Fibroblast of mammary gland (primary cell): Measurements from ENCODE around the gene IFNLR1.

Experiments
- DNase-seq: peaks from one replicate; pipeline ENCODE4 v3.0.0-alpha.2; 2010; ENCODE audit warnings: low read depth
- H3K4me3 ChIP-seq: 2 replicates; pipeline ENCODE4 v1.5.1; 2011; ENCODE audit warnings: low read depth, mild to moderate bottlenecking, low read length, moderate library complexity; ENCODE audit not compliant: control insufficient read depth
- TF ChIP-seq, protein P1 (sequence below): conservative IDR thresholded peaks from 2 replicates; pipeline ENCODE4 v1.5.1; 2011; ENCODE audit warnings: low read depth, low read length, inconsistent platforms; ENCODE audit not compliant: control insufficient read depth, insufficient read depth

The IFNLR1 gene

DNA sequence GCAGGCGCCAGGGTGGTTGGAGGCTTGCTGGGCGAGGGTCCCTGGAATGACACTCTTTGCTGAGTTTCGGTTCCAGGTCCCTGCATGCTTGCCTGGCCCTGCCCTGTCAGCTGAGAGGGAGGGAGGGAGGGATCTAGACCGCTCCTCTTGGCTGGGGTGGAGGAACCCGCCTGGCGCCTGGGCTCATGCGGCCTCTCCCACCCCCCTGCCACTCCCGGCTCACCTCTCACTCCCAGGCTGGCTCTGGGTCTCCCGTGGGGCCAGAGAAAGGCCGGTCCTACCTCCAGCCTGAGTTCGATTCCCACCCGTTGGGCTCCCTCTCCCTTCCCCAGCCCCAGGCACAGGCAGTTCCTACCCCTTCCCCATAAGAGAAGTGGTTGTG, 19.0 kb upstream of the IFNLR1 start:
- DNase-seq = no peak
- H3K4me3 ChIP-seq = no peak overlapping the region
- TF ChIP-seq, protein P1, sequence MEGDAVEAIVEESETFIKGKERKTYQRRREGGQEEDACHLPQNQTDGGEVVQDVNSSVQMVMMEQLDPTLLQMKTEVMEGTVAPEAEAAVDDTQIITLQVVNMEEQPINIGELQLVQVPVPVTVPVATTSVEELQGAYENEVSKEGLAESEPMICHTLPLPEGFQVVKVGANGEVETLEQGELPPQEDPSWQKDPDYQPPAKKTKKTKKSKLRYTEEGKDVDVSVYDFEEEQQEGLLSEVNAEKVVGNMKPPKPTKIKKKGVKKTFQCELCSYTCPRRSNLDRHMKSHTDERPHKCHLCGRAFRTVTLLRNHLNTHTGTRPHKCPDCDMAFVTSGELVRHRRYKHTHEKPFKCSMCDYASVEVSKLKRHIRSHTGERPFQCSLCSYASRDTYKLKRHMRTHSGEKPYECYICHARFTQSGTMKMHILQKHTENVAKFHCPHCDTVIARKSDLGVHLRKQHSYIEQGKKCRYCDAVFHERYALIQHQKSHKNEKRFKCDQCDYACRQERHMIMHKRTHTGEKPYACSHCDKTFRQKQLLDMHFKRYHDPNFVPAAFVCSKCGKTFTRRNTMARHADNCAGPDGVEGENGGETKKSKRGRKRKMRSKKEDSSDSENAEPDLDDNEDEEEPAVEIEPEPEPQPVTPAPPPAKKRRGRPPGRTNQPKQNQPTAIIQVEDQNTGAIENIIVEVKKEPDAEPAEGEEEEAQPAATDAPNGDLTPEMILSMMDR = no peak

DNA sequence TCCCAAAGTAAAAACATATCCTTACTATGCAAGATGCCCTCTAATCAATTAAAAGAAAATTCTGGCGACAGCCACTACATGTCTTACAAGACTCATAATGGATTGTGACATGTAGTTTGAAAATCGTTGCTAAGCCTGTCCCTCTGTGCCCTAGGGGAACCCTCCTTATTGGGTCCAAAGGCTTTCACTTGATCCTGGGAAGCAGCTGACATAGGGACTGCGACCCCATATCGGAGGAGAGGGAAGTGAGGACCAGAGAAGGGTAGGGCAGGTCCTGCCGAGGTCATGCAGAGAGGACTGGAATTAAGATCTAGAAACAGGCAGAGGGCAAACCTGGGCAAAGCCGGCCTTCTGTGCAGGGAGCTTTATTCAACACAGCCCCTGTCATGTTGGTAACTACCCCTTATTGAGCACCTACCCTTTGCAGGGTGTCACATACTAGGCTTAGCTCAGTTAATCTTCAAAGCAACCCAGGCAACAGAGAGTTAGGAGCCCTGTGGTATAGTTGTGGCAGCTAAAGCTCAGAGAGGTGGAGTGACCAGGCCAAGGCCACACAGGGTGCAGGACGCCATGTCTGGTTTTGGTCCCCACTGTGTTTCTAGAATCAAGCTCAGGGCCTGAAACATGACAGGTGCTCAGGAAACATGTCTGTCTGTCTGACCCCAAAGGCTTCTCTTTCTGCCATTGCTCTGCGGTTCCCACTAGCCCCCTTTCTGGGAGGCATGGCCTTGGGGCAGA, 18.4 kb upstream of the IFNLR1 start:
- no peak for DNase-seq
- no peak overlapping the region for H3K4me3 ChIP-seq

GRCh38 chr1:24204116-24204515, 17.0 kb upstream of the IFNLR1 start:
- TF ChIP-seq, protein P1 = no peak
- DNase-seq = no peak
- H3K4me3 ChIP-seq = no peak overlapping the region

More for the DNA sequence above, 18.4 kb upstream of the IFNLR1 start:
- TF ChIP-seq, protein P1 = no peak

DNA sequence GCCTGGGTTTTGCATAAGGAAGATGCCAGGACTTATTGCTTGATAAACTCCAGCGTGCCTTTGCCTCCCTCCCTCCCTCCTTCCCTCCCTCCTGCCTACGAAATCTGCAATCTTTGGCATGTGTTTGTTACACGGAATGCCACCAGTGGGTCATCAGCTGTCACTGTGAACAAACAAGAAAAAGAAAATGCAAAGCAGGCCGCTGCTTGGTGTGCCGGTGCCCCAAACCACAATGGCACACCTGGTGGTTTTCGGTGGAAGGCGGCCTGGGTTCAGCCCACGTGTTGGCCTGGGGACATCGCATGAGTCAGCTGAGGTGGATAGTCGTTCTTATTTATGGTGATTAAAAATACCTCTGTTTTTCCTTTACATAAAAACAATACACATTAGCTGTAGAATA, 16.3 kb upstream of the IFNLR1 start:
- no peak overlapping the region for H3K4me3 ChIP-seq
- DNase-seq = no peak
- TF ChIP-seq, protein P1 = no peak

DNA sequence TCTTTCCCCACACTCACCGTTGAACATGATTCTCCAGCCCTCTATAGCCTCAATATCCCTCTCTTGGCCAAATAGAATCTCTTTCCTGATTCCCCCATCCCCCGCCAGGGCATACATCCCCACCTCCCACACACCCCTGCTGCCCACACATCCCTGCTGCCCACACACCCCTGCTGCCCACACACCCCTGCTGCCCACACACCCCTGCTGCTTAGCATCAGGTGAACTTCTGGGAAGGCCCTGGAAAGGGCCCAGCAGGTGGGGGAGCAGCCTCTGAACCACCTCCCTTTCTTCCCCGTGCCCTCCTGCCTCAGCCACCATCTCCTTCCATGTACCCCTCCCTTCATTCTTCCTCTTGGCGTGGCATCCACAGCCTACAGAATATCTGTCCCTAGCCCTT, 15.9 kb upstream of the IFNLR1 start:
- TF ChIP-seq, protein P1 = no peak
- H3K4me3 ChIP-seq = no peak overlapping the region
- no peak for DNase-seq

- DNase-seq = no peak
- H3K4me3 ChIP-seq = no peak overlapping the region
- TF ChIP-seq, protein P1 = no peak
Observed at GRCh38 chr1:24202556-24202955, 15.5 kb upstream of the IFNLR1 start.

- no peak overlapping the region for H3K4me3 ChIP-seq
- DNase-seq = peak; percentile 92
- TF ChIP-seq, protein P1 = peak; percentile 91
Observed at GRCh38 chr1:24201941-24202440, 14.9 kb upstream of the IFNLR1 start.
